ENCODE data around the gene NACA. TPM values are rescaled to one million over a fixed set of nuclear protein-coding genes. Genes with fewer than 3 reads are reported as not detected.

Gene NACA
- total and polyA plus RNA-seq, 2 experiments from 2014 or later, result 1,081 to 2,495 TPM

GRCh38 chr12:56769868-56770267, 44.8 kb upstream of the NACA start:
- Histone ChIP-seq H3K4me3 (no peak overlapping the region), H3K4me1 (ENCODE audit: insufficient read depth) (peaks cover 30% of the 10 kb centered on the region; the same call in 1 of the 2 replicates), H4K20me1 (replicated peaks; ENCODE audit: insufficient read depth) (no peaks in the 10 kb centered on the region), H3K36me3 (ENCODE audit: insufficient read depth) (no peaks in the 10 kb centered on the region), H3K9me2 (ENCODE audit: insufficient read depth) (no peaks in the 10 kb centered on the region), H3K27ac (ENCODE audit: low read depth) (peak overlapping the region; percentile 40), H3K27me3 (ENCODE audit: insufficient read depth) (no peaks in the 10 kb centered on the region), H3K79me2 (replicated peaks; ENCODE audit: insufficient read depth) (no peaks in the 10 kb centered on the region), H3F3A (replicated peaks; ENCODE audit: low read depth) (peaks cover 5% of the 10 kb centered on the region), H2AFZ (peak overlapping the region; percentile 89), H3K4me2 (0 out of 2 replicates have a peak overlapping the region, but pooled peaks have one; percentile 30)
- DNase-seq (ENCODE audit: low spot score), result no peak
- H3K4me1 Mint-ChIP-seq, result peaks cover 31% of the 10 kb centered on the region
- TF ChIP-seq CTCF (conservative IDR thresholded peaks at IDR 0.05; ENCODE audit: low read depth in 2 of 2) (no peak), EZH2 (IDR thresholded peaks at IDR 0.05; ENCODE audit: low read depth, unreplicated experiment) (no peak), STAT1 (IDR thresholded peaks at IDR 0.05; ENCODE audit: unreplicated experiment) (no peak), JUNB (IDR thresholded peaks at IDR 0.05; ENCODE audit: unreplicated experiment) (no peak), REST (IDR thresholded peaks at IDR 0.05; ENCODE audit: unreplicated experiment) (no peak), ZNF114 (CRISPR knock-in tag; IDR thresholded peaks at IDR 0.05) (no peak), ZNF331 (CRISPR knock-in tag; IDR thresholded peaks at IDR 0.05; ENCODE audit: low read depth) (no peak), POLR2AphosphoS5 (IDR thresholded peaks at IDR 0.05; ENCODE audit: low read depth) (no peak)
- TF ChIP-seq, protein P1, sequence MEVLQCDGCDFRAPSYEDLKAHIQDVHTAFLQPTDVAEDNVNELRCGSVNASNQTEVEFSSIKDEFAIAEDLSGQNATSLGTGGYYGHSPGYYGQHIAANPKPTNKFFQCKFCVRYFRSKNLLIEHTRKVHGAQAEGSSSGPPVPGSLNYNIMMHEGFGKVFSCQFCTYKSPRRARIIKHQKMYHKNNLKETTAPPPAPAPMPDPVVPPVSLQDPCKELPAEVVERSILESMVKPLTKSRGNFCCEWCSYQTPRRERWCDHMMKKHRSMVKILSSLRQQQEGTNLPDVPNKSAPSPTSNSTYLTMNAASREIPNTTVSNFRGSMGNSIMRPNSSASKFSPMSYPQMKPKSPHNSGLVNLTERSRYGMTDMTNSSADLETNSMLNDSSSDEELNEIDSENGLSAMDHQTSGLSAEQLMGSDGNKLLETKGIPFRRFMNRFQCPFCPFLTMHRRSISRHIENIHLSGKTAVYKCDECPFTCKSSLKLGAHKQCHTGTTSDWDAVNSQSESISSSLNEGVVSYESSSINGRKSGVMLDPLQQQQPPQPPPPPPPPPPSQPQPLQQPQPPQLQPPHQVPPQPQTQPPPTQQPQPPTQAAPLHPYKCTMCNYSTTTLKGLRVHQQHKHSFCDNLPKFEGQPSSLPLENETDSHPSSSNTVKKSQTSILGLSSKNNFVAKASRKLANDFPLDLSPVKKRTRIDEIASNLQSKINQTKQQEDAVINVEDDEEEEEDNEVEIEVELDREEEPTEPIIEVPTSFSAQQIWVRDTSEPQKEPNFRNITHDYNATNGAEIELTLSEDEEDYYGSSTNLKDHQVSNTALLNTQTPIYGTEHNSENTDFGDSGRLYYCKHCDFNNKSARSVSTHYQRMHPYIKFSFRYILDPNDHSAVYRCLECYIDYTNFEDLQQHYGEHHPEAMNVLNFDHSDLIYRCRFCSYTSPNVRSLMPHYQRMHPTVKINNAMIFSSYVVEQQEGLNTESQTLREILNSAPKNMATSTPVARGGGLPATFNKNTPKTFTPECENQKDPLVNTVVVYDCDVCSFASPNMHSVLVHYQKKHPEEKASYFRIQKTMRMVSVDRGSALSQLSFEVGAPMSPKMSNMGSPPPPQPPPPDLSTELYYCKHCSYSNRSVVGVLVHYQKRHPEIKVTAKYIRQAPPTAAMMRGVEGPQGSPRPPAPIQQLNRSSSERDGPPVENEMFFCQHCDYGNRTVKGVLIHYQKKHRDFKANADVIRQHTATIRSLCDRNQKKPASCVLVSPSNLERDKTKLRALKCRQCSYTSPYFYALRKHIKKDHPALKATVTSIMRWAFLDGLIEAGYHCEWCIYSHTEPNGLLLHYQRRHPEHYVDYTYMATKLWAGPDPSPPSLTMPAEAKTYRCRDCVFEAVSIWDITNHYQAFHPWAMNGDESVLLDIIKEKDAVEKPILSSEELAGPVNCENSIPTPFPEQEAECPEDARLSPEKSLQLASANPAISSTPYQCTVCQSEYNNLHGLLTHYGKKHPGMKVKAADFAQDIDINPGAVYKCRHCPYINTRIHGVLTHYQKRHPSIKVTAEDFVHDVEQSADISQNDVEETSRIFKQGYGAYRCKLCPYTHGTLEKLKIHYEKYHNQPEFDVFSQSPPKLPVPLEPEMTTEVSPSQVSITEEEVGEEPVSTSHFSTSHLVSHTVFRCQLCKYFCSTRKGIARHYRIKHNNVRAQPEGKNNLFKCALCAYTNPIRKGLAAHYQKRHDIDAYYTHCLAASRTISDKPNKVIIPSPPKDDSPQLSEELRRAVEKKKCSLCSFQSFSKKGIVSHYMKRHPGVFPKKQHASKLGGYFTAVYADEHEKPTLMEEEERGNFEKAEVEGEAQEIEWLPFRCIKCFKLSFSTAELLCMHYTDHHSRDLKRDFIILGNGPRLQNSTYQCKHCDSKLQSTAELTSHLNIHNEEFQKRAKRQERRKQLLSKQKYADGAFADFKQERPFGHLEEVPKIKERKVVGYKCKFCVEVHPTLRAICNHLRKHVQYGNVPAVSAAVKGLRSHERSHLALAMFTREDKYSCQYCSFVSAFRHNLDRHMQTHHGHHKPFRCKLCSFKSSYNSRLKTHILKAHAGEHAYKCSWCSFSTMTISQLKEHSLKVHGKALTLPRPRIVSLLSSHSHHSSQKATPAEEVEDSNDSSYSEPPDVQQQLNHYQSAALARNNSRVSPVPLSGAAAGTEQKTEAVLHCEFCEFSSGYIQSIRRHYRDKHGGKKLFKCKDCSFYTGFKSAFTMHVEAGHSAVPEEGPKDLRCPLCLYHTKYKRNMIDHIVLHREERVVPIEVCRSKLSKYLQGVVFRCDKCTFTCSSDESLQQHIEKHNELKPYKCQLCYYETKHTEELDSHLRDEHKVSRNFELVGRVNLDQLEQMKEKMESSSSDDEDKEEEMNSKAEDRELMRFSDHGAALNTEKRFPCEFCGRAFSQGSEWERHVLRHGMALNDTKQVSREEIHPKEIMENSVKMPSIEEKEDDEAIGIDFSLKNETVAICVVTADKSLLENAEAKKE (CRISPR knock-in tag; IDR thresholded peaks at IDR 0.05), result no peak
- H3K4me3 Mint-ChIP-seq, result no peak overlapping the region
- peaks cover 7% of the 10 kb centered on the region; the same call in 1 of the 3 replicates for H3K9me3 Mint-ChIP-seq
- ATAC-seq, result peak; percentile 33
- peaks cover 6% of the 10 kb centered on the region for H3K27me3 Mint-ChIP-seq (ENCODE audit: insufficient read depth, low read depth, poor library complexity)
- peaks cover 2% of the 10 kb centered on the region; the same call in 1 of the 3 replicates for H3K36me3 Mint-ChIP-seq (ENCODE audit: low read depth)
- H3K27ac Mint-ChIP-seq, result peak overlapping the region; percentile 37; the same call in 1 of the 2 replicates
